ENCODE results near the gene HELB.

HELB gene

DNA sequence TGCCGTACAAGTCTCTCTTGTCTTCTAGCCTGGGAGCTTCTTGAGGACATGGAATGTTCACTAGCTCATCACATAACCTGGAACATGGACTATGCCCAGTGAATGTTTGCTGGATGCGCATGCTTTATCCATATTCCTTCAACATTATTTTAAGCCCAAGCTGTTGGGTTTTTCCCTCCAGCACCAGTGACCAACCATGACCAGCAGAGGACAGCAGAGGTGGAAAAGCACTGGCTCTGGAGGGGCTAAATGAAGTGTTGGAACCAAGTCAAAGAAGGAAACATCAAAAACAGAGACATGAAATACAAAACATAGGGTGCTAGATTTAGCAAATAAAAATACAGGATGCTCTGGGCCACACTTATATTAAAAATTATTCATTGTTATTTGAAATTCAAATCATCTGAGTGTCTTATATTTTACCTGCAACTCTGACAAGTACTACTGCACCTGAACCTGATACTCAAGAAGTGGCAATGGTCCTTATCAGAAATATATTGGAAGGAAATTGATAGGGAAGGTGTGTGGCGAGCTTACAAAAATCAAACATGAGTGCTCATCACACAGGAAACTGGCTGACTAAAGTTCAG is 23.1 kb upstream of the HELB start:
- TF ChIP-seq, protein P1, sequence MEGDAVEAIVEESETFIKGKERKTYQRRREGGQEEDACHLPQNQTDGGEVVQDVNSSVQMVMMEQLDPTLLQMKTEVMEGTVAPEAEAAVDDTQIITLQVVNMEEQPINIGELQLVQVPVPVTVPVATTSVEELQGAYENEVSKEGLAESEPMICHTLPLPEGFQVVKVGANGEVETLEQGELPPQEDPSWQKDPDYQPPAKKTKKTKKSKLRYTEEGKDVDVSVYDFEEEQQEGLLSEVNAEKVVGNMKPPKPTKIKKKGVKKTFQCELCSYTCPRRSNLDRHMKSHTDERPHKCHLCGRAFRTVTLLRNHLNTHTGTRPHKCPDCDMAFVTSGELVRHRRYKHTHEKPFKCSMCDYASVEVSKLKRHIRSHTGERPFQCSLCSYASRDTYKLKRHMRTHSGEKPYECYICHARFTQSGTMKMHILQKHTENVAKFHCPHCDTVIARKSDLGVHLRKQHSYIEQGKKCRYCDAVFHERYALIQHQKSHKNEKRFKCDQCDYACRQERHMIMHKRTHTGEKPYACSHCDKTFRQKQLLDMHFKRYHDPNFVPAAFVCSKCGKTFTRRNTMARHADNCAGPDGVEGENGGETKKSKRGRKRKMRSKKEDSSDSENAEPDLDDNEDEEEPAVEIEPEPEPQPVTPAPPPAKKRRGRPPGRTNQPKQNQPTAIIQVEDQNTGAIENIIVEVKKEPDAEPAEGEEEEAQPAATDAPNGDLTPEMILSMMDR (IDR thresholded peaks at IDR 0.05; ENCODE audit: low read depth, low read length, missing control alignments): peak; percentile 68
- DNase-seq (ENCODE audit: extremely low read depth, low read depth): no peak
- no peak overlapping the region for H3K4me3 ChIP-seq (replicated peaks; ENCODE audit: low read depth, low read length)

DNA sequence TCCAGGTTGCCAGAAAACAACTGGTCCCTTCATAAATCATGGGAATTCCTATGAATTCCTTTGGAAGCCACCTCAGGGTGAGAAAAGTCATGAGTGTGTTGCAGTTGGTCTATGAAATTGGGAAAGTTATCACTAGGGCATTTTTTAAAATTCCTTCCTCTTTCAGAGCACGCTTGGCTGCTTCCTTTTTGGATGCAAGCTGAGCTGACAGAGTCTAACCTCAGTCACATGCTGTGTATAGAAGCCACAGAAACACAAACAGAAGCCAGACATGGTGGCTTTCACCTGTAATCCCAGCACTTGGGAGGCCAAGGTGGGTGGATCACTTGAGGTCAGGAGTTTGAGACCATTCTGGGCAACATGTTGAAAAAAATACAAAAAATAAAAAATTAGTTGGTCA is 21.7 kb upstream of the HELB start:
- no peak for DNase-seq (ENCODE audit: extremely low read depth, low read depth)
- H3K4me3 ChIP-seq (replicated peaks; ENCODE audit: low read depth, low read length): no peak overlapping the region
- TF ChIP-seq, protein P1 (IDR thresholded peaks at IDR 0.05; ENCODE audit: low read depth, low read length, missing control alignments): no peak

DNA sequence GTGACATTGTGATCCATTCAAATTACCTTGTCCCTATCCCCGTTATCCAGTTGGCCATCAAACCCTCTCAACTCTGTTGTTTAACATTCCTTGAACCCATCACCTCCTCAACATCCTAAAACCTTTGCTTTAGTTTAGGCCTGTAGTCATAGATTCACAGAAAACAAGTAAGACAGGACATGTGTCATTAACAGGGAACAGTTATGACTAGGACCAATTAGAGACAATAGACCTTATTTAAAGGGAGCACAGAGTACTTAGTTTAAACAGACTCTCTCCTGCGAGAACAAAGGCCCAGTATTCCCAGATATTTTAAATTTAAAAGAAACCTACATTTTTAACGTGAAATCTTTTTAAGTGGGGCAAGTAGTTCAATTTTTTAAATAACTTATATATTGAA is 20.0 kb upstream of the HELB start:
- TF ChIP-seq, protein P1 (IDR thresholded peaks at IDR 0.05; ENCODE audit: low read depth, low read length, missing control alignments): no peak
- no peak overlapping the region for H3K4me3 ChIP-seq (replicated peaks; ENCODE audit: low read depth, low read length)
- no peak for DNase-seq (ENCODE audit: extremely low read depth, low read depth)

DNA sequence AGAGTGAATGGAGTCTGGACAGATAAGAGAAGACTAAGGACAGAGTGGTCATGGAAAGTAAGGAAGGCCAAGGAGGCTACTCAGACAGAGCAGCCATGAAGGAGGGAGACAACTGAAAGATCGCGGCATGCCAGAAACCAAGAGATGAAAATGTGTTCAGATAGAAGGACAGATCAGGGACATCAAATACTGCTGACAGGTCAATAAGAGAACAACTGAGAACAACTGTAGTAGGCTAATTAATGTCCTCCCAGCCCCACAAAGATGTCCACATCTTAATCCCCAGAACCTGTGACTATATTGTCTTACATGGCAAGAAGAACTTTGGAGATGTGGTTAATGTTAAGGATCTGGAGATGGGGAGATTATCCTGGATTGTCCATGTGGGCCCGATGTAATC is 15.0 kb upstream of the HELB start:
- DNase-seq (ENCODE audit: extremely low read depth, low read depth): no peak
- H3K4me3 ChIP-seq (replicated peaks; ENCODE audit: low read depth, low read length): no peak overlapping the region
- TF ChIP-seq, protein P1 (IDR thresholded peaks at IDR 0.05; ENCODE audit: low read depth, low read length, missing control alignments): no peak

DNA sequence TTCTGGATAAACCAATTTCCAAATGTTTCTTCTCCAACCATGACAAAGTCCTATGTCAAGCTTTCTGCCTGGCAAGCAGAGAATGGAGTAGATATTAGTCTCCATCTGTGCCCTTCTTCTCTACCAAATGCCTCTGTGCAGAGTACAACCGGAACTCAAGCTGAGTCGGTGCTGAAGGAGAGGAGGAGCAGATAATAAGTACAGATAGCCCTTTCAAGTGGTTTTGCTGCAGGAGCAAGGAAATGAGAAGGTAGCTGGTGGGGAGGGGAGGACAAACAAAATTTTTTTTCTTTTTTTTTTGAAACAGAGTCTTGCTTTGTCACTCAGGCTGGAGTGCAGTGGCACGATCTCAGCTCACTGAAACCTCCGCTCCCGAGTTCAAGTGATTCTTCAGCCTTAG is 14.2 kb upstream of the HELB start:
- no peak for DNase-seq (ENCODE audit: extremely low read depth, low read depth)
- TF ChIP-seq, protein P1 (IDR thresholded peaks at IDR 0.05; ENCODE audit: low read depth, low read length, missing control alignments): no peak
- no peak overlapping the region for H3K4me3 ChIP-seq (replicated peaks; ENCODE audit: low read depth, low read length)

DNA sequence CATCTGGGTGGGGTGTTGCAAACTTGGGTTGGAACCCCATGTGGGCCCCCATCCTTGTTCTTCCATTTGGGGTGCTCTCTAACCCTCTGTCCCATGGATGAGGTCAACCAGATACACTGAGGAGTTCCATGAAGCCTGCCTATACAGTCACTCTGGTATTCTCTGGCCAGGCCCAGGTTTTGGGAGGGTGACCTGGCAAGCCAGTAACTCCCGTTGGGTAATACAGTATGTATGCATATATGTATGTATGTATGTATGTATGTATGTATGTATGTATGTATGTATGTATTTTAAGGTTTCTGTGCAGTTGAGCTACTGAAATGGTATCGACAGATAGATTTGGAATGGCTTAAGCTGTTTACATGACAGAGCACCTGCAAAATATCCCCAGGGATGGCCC is 12.8 kb upstream of the HELB start:
- TF ChIP-seq, protein P1 (IDR thresholded peaks at IDR 0.05; ENCODE audit: low read depth, low read length, missing control alignments): no peak
- H3K4me3 ChIP-seq (replicated peaks; ENCODE audit: low read depth, low read length): no peak overlapping the region
- no peak for DNase-seq (ENCODE audit: extremely low read depth, low read depth)

DNA sequence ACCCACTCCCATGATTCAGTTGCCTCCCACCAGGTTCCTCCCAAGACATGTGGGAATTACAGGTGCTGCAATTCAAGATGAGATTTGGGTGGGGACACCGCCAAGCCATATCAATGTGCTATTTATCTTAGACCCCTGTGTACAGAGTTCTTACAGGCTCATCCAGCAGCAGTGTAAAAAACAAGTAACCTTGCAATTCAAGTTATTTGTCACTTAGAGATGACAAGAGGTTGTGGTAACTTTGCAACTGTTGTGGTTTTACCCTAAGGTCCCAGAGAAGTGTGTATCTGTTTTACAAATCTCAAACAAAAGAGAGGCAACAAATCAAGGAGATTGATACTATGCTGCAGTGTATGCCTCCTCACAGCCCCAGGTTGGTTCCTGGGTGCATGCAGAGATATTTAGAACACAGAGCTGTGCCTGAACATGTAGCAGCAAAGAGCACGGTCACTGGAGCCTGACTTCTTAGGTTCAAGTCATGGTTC is 11.5 kb upstream of the HELB start:
- no peak overlapping the region for H3K4me3 ChIP-seq (replicated peaks; ENCODE audit: low read depth, low read length)
- TF ChIP-seq, protein P1 (IDR thresholded peaks at IDR 0.05; ENCODE audit: low read depth, low read length, missing control alignments): no peak
- no peak for DNase-seq (ENCODE audit: extremely low read depth, low read depth)

Data from HFF-Myc (cell line).